Adrenal gland (tissue), 12 donors: ENCODE measurements around the gene TCF12. TPM values are rescaled to one million over a fixed set of nuclear protein-coding genes. Genes with fewer than 3 reads are reported as not detected.

ENCODE experiments used
- DNase-seq, 7 donors: peaks; one replicate each; pipeline ENCODE4 v3.0.0-alpha.2; 2019 to 2020
- H3K27ac ChIP-seq, 5 donors: fragments of 200-600 bp; sonication (generic) in 4 of 5; 1 replicate in 3 of 5; 2 replicates in 2 of 5; pipeline versions ENCODE4 v1.5.1 to v1.8.0; 2016 to 2020; ENCODE audit warnings: mild to moderate bottlenecking in 1 of 5
- H3K27me3 ChIP-seq: fragments of 200-600 bp; 2 replicates; pipeline ENCODE4 v1.8.0; 2021
- H3K36me3 ChIP-seq, 2 donors: fragments of 200-600 bp; replicated peaks in 1 of 2; 1 replicate in 1 of 2; 2 replicates in 1 of 2; pipeline versions ENCODE4 v1.5.1 to v1.8.0; 2018 to 2022
- H3K4me1 ChIP-seq, 2 donors: fragments of 200-600 bp; replicated peaks in 1 of 2; 1 replicate in 1 of 2; 2 replicates in 1 of 2; pipeline versions ENCODE4 v1.5.1 to v1.8.0; 2018 to 2021
- H3K4me3 ChIP-seq, 4 donors: fragments of 200-600 bp; sonication (generic) in 3 of 4; one replicate each; pipeline ENCODE4 v1.5.1; 2016 to 2018
- H3K9me3 ChIP-seq, 3 donors: fragments of 200-600 bp; sonication (generic) in 1 of 3; replicated peaks in 1 of 3; 1 replicate in 2 of 3; 2 replicates in 1 of 3; pipeline versions ENCODE4 v1.5.1 to v1.8.0; 2016 to 2021
- CTCF ChIP-seq, 6 experiments: fragments of 450-650 bp in 4 of 6; fragments of 200-600 bp in 2 of 6; sonication (generic) in 1 of 6; IDR thresholded peaks; 1 replicate in 5 of 6; 2 replicates in 1 of 6; pipeline versions ENCODE4 v1.5.1 to v1.8.0; 2016 to 2021; ENCODE audit warnings: antibody characterized with exemption in 6 of 6, mild to moderate bottlenecking in 2 of 6, moderate library complexity in 1 of 6
- POLR2A ChIP-seq, 2 donors: fragments of 450-650 bp; IDR thresholded peaks; one replicate each; pipeline ENCODE4 v1.6.1; 2017; ENCODE audit warnings: antibody characterized with exemption in 2 of 2, mild to moderate bottlenecking in 2 of 2, moderate library complexity in 1 of 2
- WGBS, 4 donors: extraction: QIAGEN DNeasy Blood & Tissue Kit in 2 of 4; methylation state at CpG; one replicate each; pipeline versions ENCODE4 v1.1.5 to v1.1.7; 2013 to 2017; 5-methylcytosine and 5-hydroxymethylcytosine counted together
- intact Hi-C, 2 donors: fragments of 100-400 bp; cut with DNase I; formaldehyde crosslinking; loops; one replicate each; pipeline versions ENCODE4 v1.14.1 to v1.15.0; 2022 to 2023
- polyA plus RNA-seq, 3 donors: library from polyadenylated mRNA; stranded (reverse); fragments of 200-250 nt in 2 of 3; fragments of 350-450 nt in 1 of 3; fragmentation: Illumina TruSeq in 1 of 3; extraction: RNeasy Lipid Tissue Mini Kit (QIAGEN cat#74804) in 1 of 3; gene quantifications; one replicate each; pipeline ENCODE4 v1.2.3, GENCODE V29; 2013 to 2014
- total RNA-seq, 9 donors: library from RNA; depleted of rRNA in 4 of 9; stranded (reverse); fragments of >200 nt in 4 of 9; fragments of 120-200 nt in 1 of 9; fragmentation: NEBNext Ultra II Directional in 1 of 9; extraction: Animal tissue kit (Norgen Biotek cat#: 25700) in 1 of 9; gene quantifications; one replicate each; pipeline versions ENCODE4 v1.1.0 to v1.2.4, GENCODE V29; 2013 to 2023
- donor health status: healthy with polysubstance abuse.
- donor health status: Bipolar disorder and iron deficiency.
- donor health status: DM: yes; HTN: yes; CAD: no.
- donor health status: DM: no; HTN: no; CAD: no.
- donor health status: DM: no; HTN: no; CAD: no.
- donor health status: DM: yes; HTN: yes; CAD: no.

TCF12 gene
- total and polyA plus RNA-seq, 12 donors, result 7.6 to 121 (median 75.6) TPM

- no peak for DNase-seq
- no peaks in the 10 kb centered on the region for H3K27me3 ChIP-seq
- H3K4me1 ChIP-seq, result peaks cover 5 to 28% of the 10 kb centered on the region in 2 donors
- intact Hi-C loops, result no loop called here
- no peaks in the 10 kb centered on the region for H3K9me3 ChIP-seq
- H3K36me3 ChIP-seq, result no peaks in the 10 kb centered on the region
- no peak overlapping the region for H3K27ac ChIP-seq
- H3K4me3 ChIP-seq, result no peak overlapping the region
- WGBS, 4 donors, result 89 to 95% (median 90%) methylated on average over 5 of the region's 5 CpGs
- TF ChIP-seq CTCF (IDR thresholded peaks at IDR 0.05), result no peak
- TF ChIP-seq POLR2A (IDR thresholded peaks at IDR 0.05), result no peak
These were observed 127.4 kb downstream of the TCF12 start for GRCh38 chr15:57045741-57046382.

- intact Hi-C loops, result no loop called here
- Histone ChIP-seq H3K27me3 (no peaks in the 10 kb centered on the region), H3K4me3 (no peak overlapping the region), H3K36me3 (no peaks in the 10 kb centered on the region), H3K27ac (no peak overlapping the region), H3K4me1 (peaks cover 5 to 44% of the 10 kb centered on the region in 2 donors), H3K9me3 (no peaks in the 10 kb centered on the region)
- 85 to 92% (median 88%) methylated on average over 6 of the region's 6 CpGs for WGBS, 4 donors
- TF ChIP-seq CTCF (IDR thresholded peaks at IDR 0.05), result no peak
- no peak for TF ChIP-seq POLR2A (IDR thresholded peaks at IDR 0.05)
- no peak for DNase-seq
These were observed 130.6 kb downstream of the TCF12 start for GRCh38 chr15:57048930-57049549.

- H3K27me3 ChIP-seq, result no peaks in the 10 kb centered on the region
- peaks cover 8 to 65% of the 10 kb centered on the region in 2 donors for H3K4me1 ChIP-seq
- H3K4me3 ChIP-seq, result no peak overlapping the region
- intact Hi-C loops, result no loop called here
- H3K9me3 ChIP-seq, result no peaks in the 10 kb centered on the region
- no peak for DNase-seq
- H3K36me3 ChIP-seq, result no peaks in the 10 kb centered on the region
- TF ChIP-seq CTCF (IDR thresholded peaks at IDR 0.05) (no peak), POLR2A (IDR thresholded peaks at IDR 0.05) (no peak)
- 89 to 91% (median 91%) methylated on average over 4 of the region's 4 CpGs for WGBS, 4 donors
- H3K27ac ChIP-seq, result no peak overlapping the region
These were observed 135.0 kb downstream of the TCF12 start for GRCh38 chr15:57053470-57053869.

- Histone ChIP-seq H3K27me3 (no peaks in the 10 kb centered on the region), H3K4me3 (no peak overlapping the region), H3K27ac (no peak overlapping the region), H3K9me3 (no peaks in the 10 kb centered on the region), H3K4me1 (peaks cover 8 to 68% of the 10 kb centered on the region in 2 donors), H3K36me3 (no peaks in the 10 kb centered on the region)
- DNase-seq, result no peak
- 79 to 91% (median 85%) methylated on average over 1 of the region's 1 CpG for WGBS, 4 donors
- TF ChIP-seq CTCF (IDR thresholded peaks at IDR 0.05) (no peak), POLR2A (IDR thresholded peaks at IDR 0.05) (no peak)
- intact Hi-C loops, result no loop called here
These were observed 135.8 kb downstream of the TCF12 start for GRCh38 chr15:57054204-57054750.
